ENCODE results near the gene USH1C. TPM values are rescaled to one million over a fixed set of nuclear protein-coding genes. Genes with fewer than 3 reads are reported as not detected.

USH1C gene
- total and polyA plus RNA-seq, 12 donors: 0.22 to 1.9 (median 0.97) TPM; not detected in 9

GRCh38 chr11:17443926-17444690 lies 100.1 kb downstream of the USH1C start:
- intact Hi-C loops (cut with DNase I): no loop called here
- H3K4me1 ChIP-seq: no peaks in the 10 kb centered on the region
- 82 to 90% methylated on average over 2 of the region's 2 CpGs for WGBS, 2 donors

More at GRCh38 chr11:17443926-17444690, 100.1 kb downstream of the USH1C start:
- Histone ChIP-seq H3K4me3 (no peak overlapping the region), H3K36me3 (no peaks in the 10 kb centered on the region), H3K27me3 (peaks cover 0 to 28% (median 8%) of the 10 kb centered on the region in 7 donors), H3K27ac (no peak overlapping the region), H3K9me3 (no peaks in the 10 kb centered on the region)
- DNase-seq (no peak), ATAC-seq (no peak)
- no peak for TF ChIP-seq CTCF (IDR thresholded peaks at IDR 0.05)

Other genes starting within 250 kb of the USH1C start
- 1 to 10 TPM in 7 of 10 donors, under 1 TPM in 3; 0.64 to 2.1 (median 1.3) TPM for gene NCR3LG1, start 192.6 kb downstream of the USH1C start, total RNA-seq
- under 1 TPM; 0.07 to 0.29 TPM for gene NCR3LG1, start 192.6 kb downstream of the USH1C start, polyA plus RNA-seq
- 10 to 100 TPM in 8 of 10 donors, 1 to 10 TPM in 2; 8.9 to 27.0 (median 14.4) TPM for gene KCNJ11, start 155.8 kb downstream of the USH1C start, total RNA-seq
- 10 to 100 TPM; 11.1 to 15.0 TPM for gene KCNJ11, start 155.8 kb downstream of the USH1C start, polyA plus RNA-seq
- gene ABCC8, start 67.6 kb downstream of the USH1C start, total RNA-seq: 1 to 10 TPM in 9 of 10 donors, under 1 TPM in 1; 0.47 to 7.5 (median 4.9) TPM
- gene ABCC8, start 67.6 kb downstream of the USH1C start, polyA plus RNA-seq: 1 to 10 TPM; 1.3 to 8.6 TPM
- gene OTOG, start 2.8 kb upstream of the USH1C start, total RNA-seq: not detected
- gene OTOG, start 2.8 kb upstream of the USH1C start, polyA plus RNA-seq: not detected
- gene MYOD1, start 175.2 kb upstream of the USH1C start, total RNA-seq: under 1 TPM in 1 of 10 donors, not detected in 9; 0.20 TPM
- not detected for gene MYOD1, start 175.2 kb upstream of the USH1C start, polyA plus RNA-seq
- under 1 TPM in 4 of 10 donors, not detected in 6; 0.04 to 0.09 (median 0.06) TPM for gene KCNC1, start 190.4 kb upstream of the USH1C start, total RNA-seq
- not detected for gene KCNC1, start 190.4 kb upstream of the USH1C start, polyA plus RNA-seq